ENCODE data around the gene SYNPO2.
"Not testable (repeated sequence)": the region's sequence is repeated elsewhere in the genome, so short reads cannot be mapped to it uniquely, and the experiment has no call there.

SYNPO2 gene

DNA sequence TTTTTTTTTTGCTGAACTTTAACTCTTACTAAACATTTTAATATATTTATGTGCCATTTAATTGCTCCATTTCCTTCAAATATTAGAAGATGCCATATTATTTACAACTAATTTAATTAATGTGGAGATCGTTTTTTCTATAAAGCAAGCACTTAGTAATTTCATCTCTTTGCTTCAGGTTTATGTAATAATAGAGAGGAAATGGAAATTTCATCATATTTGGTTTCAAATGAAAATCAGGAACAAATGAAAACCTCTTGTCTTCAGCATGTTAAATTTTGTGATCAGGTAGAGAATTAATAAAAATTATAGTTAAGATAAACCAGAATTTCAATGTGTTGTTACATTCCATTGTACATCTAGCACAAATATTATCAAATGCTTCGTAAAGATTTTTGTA, 120.1 kb downstream of the SYNPO2 start:
- no peak for DNase-seq (ENCODE audit: low read depth)
- TF ChIP-seq, protein P1, sequence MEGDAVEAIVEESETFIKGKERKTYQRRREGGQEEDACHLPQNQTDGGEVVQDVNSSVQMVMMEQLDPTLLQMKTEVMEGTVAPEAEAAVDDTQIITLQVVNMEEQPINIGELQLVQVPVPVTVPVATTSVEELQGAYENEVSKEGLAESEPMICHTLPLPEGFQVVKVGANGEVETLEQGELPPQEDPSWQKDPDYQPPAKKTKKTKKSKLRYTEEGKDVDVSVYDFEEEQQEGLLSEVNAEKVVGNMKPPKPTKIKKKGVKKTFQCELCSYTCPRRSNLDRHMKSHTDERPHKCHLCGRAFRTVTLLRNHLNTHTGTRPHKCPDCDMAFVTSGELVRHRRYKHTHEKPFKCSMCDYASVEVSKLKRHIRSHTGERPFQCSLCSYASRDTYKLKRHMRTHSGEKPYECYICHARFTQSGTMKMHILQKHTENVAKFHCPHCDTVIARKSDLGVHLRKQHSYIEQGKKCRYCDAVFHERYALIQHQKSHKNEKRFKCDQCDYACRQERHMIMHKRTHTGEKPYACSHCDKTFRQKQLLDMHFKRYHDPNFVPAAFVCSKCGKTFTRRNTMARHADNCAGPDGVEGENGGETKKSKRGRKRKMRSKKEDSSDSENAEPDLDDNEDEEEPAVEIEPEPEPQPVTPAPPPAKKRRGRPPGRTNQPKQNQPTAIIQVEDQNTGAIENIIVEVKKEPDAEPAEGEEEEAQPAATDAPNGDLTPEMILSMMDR (conservative IDR thresholded peaks at IDR 0.05; ENCODE audit: low read depth, low read length): no peak
- H3K4me3 ChIP-seq (ENCODE audit: low read length): no peak overlapping the region

GRCh38 chr4:119010221-119010620, 121.6 kb downstream of the SYNPO2 start:
- DNase-seq (ENCODE audit: low read depth); H3K4me3 ChIP-seq (ENCODE audit: low read length): not testable (repeated sequence)

DNA sequence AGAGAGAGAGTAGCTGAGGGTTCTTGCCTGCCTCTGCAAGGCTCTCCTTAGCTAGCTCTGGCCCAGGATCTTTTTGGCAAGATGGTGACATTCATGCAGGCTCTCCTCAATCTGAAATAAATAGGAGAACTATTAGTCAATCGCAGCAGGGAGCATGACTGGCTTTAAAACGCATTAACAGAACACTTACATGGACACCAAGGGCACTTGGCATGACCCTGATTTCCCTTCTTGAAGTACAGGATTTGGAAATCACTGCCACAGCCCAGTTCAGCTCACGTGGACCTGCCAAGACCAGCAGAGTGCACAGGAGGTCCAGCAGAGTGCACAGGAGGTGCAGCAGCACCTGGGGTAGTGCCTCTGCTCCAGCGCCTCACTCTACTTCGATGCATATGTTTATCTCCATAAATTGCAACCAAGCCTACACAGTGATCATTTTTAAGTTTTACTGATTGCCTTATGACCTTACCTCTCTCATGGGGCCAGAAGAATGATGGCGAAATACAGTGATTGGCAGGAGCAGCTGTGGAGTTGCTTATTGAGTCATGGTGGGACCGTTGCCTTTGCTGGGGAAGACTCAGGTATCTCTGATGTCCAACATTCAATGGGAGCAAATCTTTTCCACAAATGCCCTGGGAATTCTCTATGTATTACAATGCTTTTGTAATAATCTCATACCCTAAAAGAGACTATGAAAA, 122.4 kb downstream of the SYNPO2 start:
- H3K4me3 ChIP-seq (ENCODE audit: low read length): no peak overlapping the region
- TF ChIP-seq, protein P1 (conservative IDR thresholded peaks at IDR 0.05; ENCODE audit: low read depth, low read length): no peak
- DNase-seq (ENCODE audit: low read depth): no peak

- no peak for DNase-seq (ENCODE audit: low read depth)
- TF ChIP-seq, protein P1 (conservative IDR thresholded peaks at IDR 0.05; ENCODE audit: low read depth, low read length): no peak
- no peak overlapping the region for H3K4me3 ChIP-seq (ENCODE audit: low read length)
These were observed 122.9 kb downstream of the SYNPO2 start for GRCh38 chr4:119011607-119011988.

DNA sequence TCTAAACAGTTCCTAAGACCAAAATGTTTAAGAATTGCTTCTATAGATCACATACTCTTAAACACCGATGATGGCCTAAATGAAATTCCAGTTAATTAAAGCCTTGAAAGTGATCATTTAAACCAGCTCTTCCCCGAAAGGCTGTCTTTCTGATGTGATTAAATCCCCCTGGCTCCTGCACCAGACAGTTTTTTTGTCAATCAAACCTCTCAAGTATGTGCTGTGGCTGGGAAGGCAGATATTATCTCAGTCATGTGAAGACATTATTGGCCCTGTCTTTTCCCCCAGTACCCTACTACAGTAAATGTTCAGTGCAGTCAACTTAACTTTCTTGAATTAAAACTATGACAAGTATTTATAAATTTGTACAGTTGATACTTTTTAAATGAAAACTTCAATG, 126.0 kb downstream of the SYNPO2 start:
- no peak for DNase-seq (ENCODE audit: low read depth)
- H3K4me3 ChIP-seq (ENCODE audit: low read length): no peak overlapping the region
- TF ChIP-seq, protein P1 (conservative IDR thresholded peaks at IDR 0.05; ENCODE audit: low read depth, low read length): no peak

GRCh38 chr4:119016636-119017035, 128.0 kb downstream of the SYNPO2 start:
- no peak overlapping the region for H3K4me3 ChIP-seq (ENCODE audit: low read length)
- DNase-seq (ENCODE audit: low read depth): no peak
- TF ChIP-seq, protein P1 (conservative IDR thresholded peaks at IDR 0.05; ENCODE audit: low read depth, low read length): no peak

GRCh38 chr4:119017636-119018035, 129.0 kb downstream of the SYNPO2 start:
- TF ChIP-seq, protein P1 (conservative IDR thresholded peaks at IDR 0.05; ENCODE audit: low read depth, low read length): no peak
- no peak for DNase-seq (ENCODE audit: low read depth)
- H3K4me3 ChIP-seq (ENCODE audit: low read length): no peak overlapping the region
